NCI-H1048 (cell line): ENCODE measurements around the gene CYP2B6.
"Not testable (repeated sequence)": the region's sequence is repeated elsewhere in the genome, so short reads cannot be mapped to it uniquely, and the experiment has no call there.

Source experiments
- DNase-seq: peaks from one replicate; lab custom pipeline; 2025; lab: John Stamatoyannopoulos, UW

The CYP2B6 gene

GRCh38 chr19:40990972-40991381 is at the start of gene CYP2B6:
Gene CYP2B6 (plus strand): TSS chr19:40991282. CDS start chr19:40991306, 24 bp downstream.
- DNase-seq, result no peak

GRCh38 chr19:40941481-40942219 is 49.4 kb upstream of the CYP2B6 start:
- DNase-seq, result no peak

- no peak for DNase-seq
Observed at GRCh38 chr19:40945645-40946044, 45.4 kb upstream of the CYP2B6 start.

GRCh38 chr19:40947114-40947513 is 44.0 kb upstream of the CYP2B6 start:
- no peak for DNase-seq

GRCh38 chr19:40947573-40947972 is 43.5 kb upstream of the CYP2B6 start:
- DNase-seq, result no peak

GRCh38 chr19:40948580-40949299 is 42.3 kb upstream of the CYP2B6 start:
- DNase-seq, result no peak

- DNase-seq, result no peak
Observed at GRCh38 chr19:40954573-40954972, 36.5 kb upstream of the CYP2B6 start.

GRCh38 chr19:40959338-40959737 is 31.7 kb upstream of the CYP2B6 start:
- DNase-seq, result no peak

- DNase-seq, result no peak
Observed at GRCh38 chr19:40960062-40960685, 30.9 kb upstream of the CYP2B6 start.

- no peak for DNase-seq
Observed at GRCh38 chr19:40960780-40961179, 30.3 kb upstream of the CYP2B6 start.

GRCh38 chr19:40962460-40962961 is 28.6 kb upstream of the CYP2B6 start:
- DNase-seq, result no peak

GRCh38 chr19:40964361-40964760 is 26.7 kb upstream of the CYP2B6 start:
- DNase-seq, result not testable (repeated sequence)

- DNase-seq, result not testable (repeated sequence)
Observed at GRCh38 chr19:40965351-40965750, 25.7 kb upstream of the CYP2B6 start.

GRCh38 chr19:40966591-40966990 is 24.5 kb upstream of the CYP2B6 start:
- DNase-seq, result not testable (repeated sequence)

- not testable (repeated sequence) for DNase-seq
Observed at GRCh38 chr19:40968065-40968464, 23.0 kb upstream of the CYP2B6 start.

- not testable (repeated sequence) for DNase-seq
Observed at GRCh38 chr19:40969721-40970120, 21.4 kb upstream of the CYP2B6 start.

- DNase-seq, result not testable (repeated sequence)
Observed at GRCh38 chr19:40970396-40971345, 20.4 kb upstream of the CYP2B6 start.

GRCh38 chr19:40974633-40975037 is 16.4 kb upstream of the CYP2B6 start:
- peak; percentile 41 for DNase-seq

- no peak for DNase-seq
Observed at GRCh38 chr19:40976134-40976533, 14.9 kb upstream of the CYP2B6 start.

GRCh38 chr19:40976724-40977123 is 14.4 kb upstream of the CYP2B6 start:
- no peak for DNase-seq

GRCh38 chr19:40979759-40980158 is 11.3 kb upstream of the CYP2B6 start:
- not testable (repeated sequence) for DNase-seq
